HEK293 (cell line): Measurements from ENCODE around the gene DGCR8.

Source experiments
- CTCF ChIA-PET: fragments of 350-600 bp; formaldehyde crosslinking; extraction: SDS; loops from one replicate; lab custom pipeline; 2021; ENCODE audit warnings: antibody characterized with exemption; lab: Yijun Ruan, JAX
- POLR2A ChIA-PET: fragments of 300-600 bp; formaldehyde crosslinking; extraction: SDS; loops from one replicate; lab custom pipeline; 2020; ENCODE audit warnings: antibody characterized with exemption, inconsistent platforms; lab: Yijun Ruan, JAX
- H3K27ac ChIP-seq: fragments of 200-500 bp; sonication (Bioruptor generic); 2 replicates; pipeline ENCODE4 v1.5.1; 2014; ENCODE audit warnings: low read depth, low read length, control low read depth, inconsistent platforms; ENCODE audit errors: extremely low read depth
- H3K36me3 ChIP-seq, 2 experiments: fragments of 200-500 bp in 1 of 2; sonication (Bioruptor generic) in 1 of 2; 1 replicate in 1 of 2; 2 replicates in 1 of 2; pipeline ENCODE4 v1.5.1; 2014 to 2017; ENCODE audit warnings: inconsistent platforms in 2 of 2, low read length in 2 of 2; ENCODE audit not compliant: control insufficient read depth in 2 of 2, insufficient read depth in 1 of 2
- H3K4me1 ChIP-seq: fragments of 200-500 bp; sonication (Bioruptor generic); 2 replicates; pipeline ENCODE4 v1.5.1; 2014; ENCODE audit warnings: mild to moderate bottlenecking, low read length, inconsistent platforms; ENCODE audit not compliant: control insufficient read depth, insufficient read depth
- H3K4me3 ChIP-seq: 2 replicates; pipeline ENCODE4 v1.5.1; 2011; ENCODE audit warnings: low read depth, mild to moderate bottlenecking, control low read depth, low read length, moderate library complexity
- H3K9me3 ChIP-seq: fragments of 200-500 bp; sonication (Bioruptor generic); 2 replicates; pipeline ENCODE4 v1.5.1; 2014; ENCODE audit warnings: low read depth, low read length, inconsistent platforms; ENCODE audit not compliant: control insufficient read depth, insufficient read depth
- BCL11B ChIP-seq: fragments of 450-650 bp; formaldehyde crosslinking; IDR thresholded peaks from 2 replicates; pipeline ENCODE4 v1.5.1; 2016; ENCODE audit warnings: low read depth, missing biosample characterization, missing genetic modification characterization
- EGR2 ChIP-seq: fragments of 450-650 bp; formaldehyde crosslinking; IDR thresholded peaks from 2 replicates; pipeline ENCODE4 v1.5.1; 2016; ENCODE audit warnings: low read depth, missing biosample characterization, missing genetic modification characterization
- GFI1B ChIP-seq: fragments of 450-650 bp; formaldehyde crosslinking; IDR thresholded peaks from 2 replicates; pipeline ENCODE4 v1.5.1; 2016; ENCODE audit warnings: missing biosample characterization, missing genetic modification characterization
- GLIS1 ChIP-seq: fragments of 450-650 bp; formaldehyde crosslinking; IDR thresholded peaks from 2 replicates; pipeline ENCODE4 v1.5.1; 2016; ENCODE audit warnings: missing biosample characterization, missing genetic modification characterization
- KLF9 ChIP-seq: fragments of 450-650 bp; formaldehyde crosslinking; IDR thresholded peaks from 2 replicates; pipeline ENCODE4 v1.5.1; 2016; ENCODE audit warnings: missing biosample characterization, missing genetic modification characterization, low read depth
- PATZ1 ChIP-seq: fragments of 450-650 bp; formaldehyde crosslinking; IDR thresholded peaks from 2 replicates; pipeline ENCODE4 v1.5.1; 2016; ENCODE audit warnings: missing biosample characterization, missing genetic modification characterization
- RBAK ChIP-seq: fragments of 450-650 bp; formaldehyde crosslinking; IDR thresholded peaks from 2 replicates; pipeline ENCODE4 v1.5.1; 2016; ENCODE audit warnings: missing biosample characterization, missing genetic modification characterization
- ZNF292 ChIP-seq: fragments of 450-650 bp; formaldehyde crosslinking; IDR thresholded peaks from 2 replicates; pipeline ENCODE4 v1.5.1; 2016; ENCODE audit warnings: low read depth, missing biosample characterization, missing genetic modification characterization, borderline replicate concordance
- ZNF335 ChIP-seq: fragments of 450-650 bp; formaldehyde crosslinking; conservative IDR thresholded peaks from 2 replicates; pipeline ENCODE4 v1.5.1; 2016; ENCODE audit warnings: missing biosample characterization, missing genetic modification characterization
- ZNF404 ChIP-seq: fragments of 450-650 bp; formaldehyde crosslinking; IDR thresholded peaks from 2 replicates; pipeline ENCODE4 v1.5.1; 2017; ENCODE audit warnings: missing biosample characterization, missing genetic modification characterization
- ZNF544 ChIP-seq: fragments of 450-650 bp; formaldehyde crosslinking; IDR thresholded peaks from 2 replicates; pipeline ENCODE4 v1.5.0; 2017; ENCODE audit warnings: missing biosample characterization, missing genetic modification characterization
- ZNF624 ChIP-seq: fragments of 450-650 bp; formaldehyde crosslinking; IDR thresholded peaks from 2 replicates; pipeline ENCODE4 v1.5.1; 2017; ENCODE audit warnings: missing biosample characterization, missing genetic modification characterization
- ZNF658 ChIP-seq: fragments of 450-650 bp; formaldehyde crosslinking; IDR thresholded peaks from 2 replicates; pipeline ENCODE4; 2016; ENCODE audit warnings: missing biosample characterization, missing genetic modification characterization
- ZNF701 ChIP-seq: fragments of 450-650 bp; formaldehyde crosslinking; IDR thresholded peaks from 2 replicates; pipeline ENCODE4 v1.5.1; 2016; ENCODE audit warnings: missing biosample characterization, missing genetic modification characterization
- ZNF704 ChIP-seq: fragments of 450-650 bp; formaldehyde crosslinking; IDR thresholded peaks from 2 replicates; pipeline ENCODE4 v1.5.1; 2016; ENCODE audit warnings: missing biosample characterization, missing genetic modification characterization
- ZSCAN16 ChIP-seq: fragments of 450-650 bp; formaldehyde crosslinking; IDR thresholded peaks from 2 replicates; pipeline ENCODE4 v1.5.1; 2016; ENCODE audit warnings: missing biosample characterization, missing genetic modification characterization
- ZSCAN23 ChIP-seq: fragments of 450-650 bp; formaldehyde crosslinking; IDR thresholded peaks from 2 replicates; pipeline ENCODE4 v1.5.1; 2016; ENCODE audit warnings: missing biosample characterization, missing genetic modification characterization

DGCR8 gene

GRCh38 chr22:20113551-20114310 is 33.7 kb downstream of the DGCR8 start (continued):
- TF ChIP-seq ZNF404 (tag by site-specific recombination) (no peak), KLF9 (tag by site-specific recombination) (no peak), ZNF701 (tag by site-specific recombination) (no peak), ZNF544 (tag by site-specific recombination) (no peak), ZNF624 (tag by site-specific recombination) (no peak), GFI1B (tag by site-specific recombination) (no peak), ZSCAN23 (no peak), ZNF658 (tag by site-specific recombination) (no peak), RBAK (tag by site-specific recombination) (no peak)

- ChIA-PET CTCF (interaction anchor here (0.6 to 0.7 kb wide), 2 partner anchors 202 to 631 kb away, joined by 3 read pairs; no protein-coding TSS in a partner anchor), POLR2A (interaction anchor here (2.3 kb wide), 1 partner anchor 10 kb away, joined by 7 read pairs; no protein-coding TSS in a partner anchor)
- Histone ChIP-seq H3K36me3 (peaks cover 6 to 84% of the 10 kb centered on the region in 2 experiments), H3K9me3 (no peaks in the 10 kb centered on the region), H3K4me1 (no peaks in the 10 kb centered on the region), H3K27ac (no peak overlapping the region)
- TF ChIP-seq ZNF335 (tag by site-specific recombination): 0 out of 2 replicates have a peak, but pooled peaks have one; percentile 30
- no peak for TF ChIP-seq ZNF704 (tag by site-specific recombination)
- TF ChIP-seq, all 188 proteins: peak for 1
- H3K4me3 ChIP-seq: no peak overlapping the region
Measured at GRCh38 chr22:20114506-20115475, 34.8 kb downstream of the DGCR8 start.

GRCh38 chr22:20115691-20116375 is 35.8 kb downstream of the DGCR8 start, which contains the start of gene RANBP1:
RANBP1 (plus strand) TSS chr22:20116104; CDS start chr22:20116185, 81 bp downstream.
- TF ChIP-seq ZSCAN16: no peak
- TF ChIP-seq EGR2: peak; percentile 39; the same call in 1 of the 2 replicates
- TF ChIP-seq BCL11B (tag by site-specific recombination): 0 out of 2 replicates have a peak, but pooled peaks have one; percentile 24
- Histone ChIP-seq H3K27ac (peak within 1 kb of the TSS; percentile 85), H3K4me3 (peak within 1 kb of the TSS; percentile 93), H3K36me3 (peaks cover 11 to 84% of the 10 kb centered on the region in 2 experiments), H3K4me1 (no peaks in the 10 kb centered on the region), H3K9me3 (no peaks in the 10 kb centered on the region)
- POLR2A ChIA-PET: interaction anchor here (0.6 to 6.1 kb wide), 7 partner anchors 10 to 412 kb away, joined by 3 to 62 read pairs (median 7); partner anchors contain the start of genes DGCR8 and ZDHHC8
- CTCF ChIA-PET: interaction anchor here (0.6 kb wide), 1 partner anchor 632 kb away, joined by 3 read pairs; no protein-coding TSS in a partner anchor

- H3K36me3 ChIP-seq: peaks cover 17 to 84% of the 10 kb centered on the region in 2 experiments
- CTCF ChIA-PET: interaction anchor here (2.1 kb wide), 1 partner anchor 13 kb away, joined by 7 read pairs; no protein-coding TSS in a partner anchor
- peak; percentile 67 for TF ChIP-seq GLIS1
- 0 out of 2 replicates have a peak, but pooled peaks have one; percentile 6 for TF ChIP-seq ZNF335 (tag by site-specific recombination)
- TF ChIP-seq PATZ1 (tag by site-specific recombination): peak; percentile 59
- TF ChIP-seq ZNF292: no peak
- TF ChIP-seq, all 188 proteins: peak for 3
- Histone ChIP-seq H3K4me3 (peak overlapping the region; percentile 93), H3K9me3 (no peaks in the 10 kb centered on the region), H3K27ac (peak overlapping the region; percentile 85), H3K4me1 (no peaks in the 10 kb centered on the region)
- POLR2A ChIA-PET: interaction anchor here (0.6 to 6.1 kb wide), 13 partner anchors 9 to 411 kb away, joined by 3 to 62 read pairs (median 5); partner anchors contain the start of genes DGCR8 and ZDHHC8
Measured at GRCh38 chr22:20116376-20116950, 36.4 kb downstream of the DGCR8 start.
